OCI-M1 (cell line): ENCODE results near the gene PSEN2.
"Not testable (repeated sequence)": the region's sequence is repeated elsewhere in the genome, so short reads cannot be mapped to it uniquely, and the experiment has no call there.

Experiments
- DNase-seq: peaks from one replicate; lab custom pipeline; 2025; lab: John Stamatoyannopoulos, UW

The PSEN2 gene

GRCh38 chr1:226870401-226871279, at the start of gene PSEN2:
PSEN2 (plus strand) TSS chr1:226870616; CDS start chr1:226881908, 11,292 bp downstream.
- DNase-seq = peak; percentile 83

GRCh38 chr1:226820941-226821718, 49.3 kb upstream of the PSEN2 start:
- DNase-seq = peak; percentile 29

- no peak for DNase-seq
Observed at GRCh38 chr1:226821719-226822085, 48.7 kb upstream of the PSEN2 start.

GRCh38 chr1:226823643-226824042, 46.8 kb upstream of the PSEN2 start:
- DNase-seq = peak; percentile 61

GRCh38 chr1:226825037-226825745, 45.2 kb upstream of the PSEN2 start:
- no peak for DNase-seq

- no peak for DNase-seq
Observed at GRCh38 chr1:226825746-226826100, 44.7 kb upstream of the PSEN2 start.

GRCh38 chr1:226826479-226827261, 43.7 kb upstream of the PSEN2 start:
- no peak for DNase-seq

GRCh38 chr1:226827458-226827857, 43.0 kb upstream of the PSEN2 start:
- no peak for DNase-seq

- peak; percentile 98 for DNase-seq
Observed at GRCh38 chr1:226827968-226828513, 42.4 kb upstream of the PSEN2 start.

GRCh38 chr1:226829105-226829504, 41.3 kb upstream of the PSEN2 start:
- DNase-seq = no peak

- no peak for DNase-seq
Observed at GRCh38 chr1:226831953-226832352, 38.5 kb upstream of the PSEN2 start.

GRCh38 chr1:226832613-226833012, 37.8 kb upstream of the PSEN2 start:
- no peak for DNase-seq

- DNase-seq = not testable (repeated sequence)
Observed at GRCh38 chr1:226834179-226834578, 36.2 kb upstream of the PSEN2 start.

- not testable (repeated sequence) for DNase-seq
Observed at GRCh38 chr1:226835396-226835795, 35.0 kb upstream of the PSEN2 start.

- DNase-seq = not testable (repeated sequence)
Observed at GRCh38 chr1:226837966-226838365, 32.5 kb upstream of the PSEN2 start.

- no peak for DNase-seq
Observed at GRCh38 chr1:226838456-226838855, 32.0 kb upstream of the PSEN2 start.

GRCh38 chr1:226845624-226846023, 24.8 kb upstream of the PSEN2 start:
- no peak for DNase-seq

- DNase-seq = no peak
Observed at GRCh38 chr1:226846786-226847185, 23.6 kb upstream of the PSEN2 start.

GRCh38 chr1:226854548-226854947, 15.9 kb upstream of the PSEN2 start:
- DNase-seq = not testable (repeated sequence)

GRCh38 chr1:226862890-226863289, 7.5 kb upstream of the PSEN2 start:
- peak; percentile 22 for DNase-seq

GRCh38 chr1:226863446-226863845, 7.0 kb upstream of the PSEN2 start:
- peak; percentile 32 for DNase-seq
